HepG2 (cell line): ENCODE results near the gene WDR53. TPM values are rescaled to one million over a fixed set of nuclear protein-coding genes. Genes with fewer than 3 reads are reported as not detected.

Experiments used
- ATAC-seq: fragments of 200-7000 bp; cut with Tn5 transposase; 3 replicates; pipeline ENCODE4 v1.9.1; 2020; ENCODE audit warnings: mild to moderate bottlenecking, moderate library complexity
- BruUV-seq: library from RNA; stranded (reverse); fragments of 400-500 nt; replicated peaks from 2 replicates; lab custom pipeline; 2021; lab: Mats Ljungman, UMichigan
- CTCF ChIA-PET: fragments of 300-600 bp; formaldehyde crosslinking; extraction: SDS; loops from one replicate; lab custom pipeline; 2021; ENCODE audit warnings: low total read pairs, inconsistent platforms, low intra/inter-chr PET ratio; lab: Yijun Ruan, JAX
- POLR2A ChIA-PET: fragments of 350-600 bp; sonication (Branson Sonifier 250); formaldehyde crosslinking; loops from one replicate; lab custom pipeline; 2020; ENCODE audit warnings: antibody characterized with exemption, inconsistent platforms; lab: Yijun Ruan, JAX
- DNase-seq: peaks from one replicate; pipeline ENCODE4 v3.0.0-alpha.2; 2015; ENCODE audit warnings: low spot score
- FAIRE-seq: peaks from 3 replicates; lab custom pipeline; 2011; peaks lifted over from hg19 to GRCh38; lab: Jason Lieb, UNC
- H2AFZ ChIP-seq: one replicate; pipeline ENCODE4 v1.6.1; 2011; ENCODE audit warnings: low read length, inconsistent platforms
- H3K27ac ChIP-seq: fragments of 300-600 bp; 3 replicates; pipeline ENCODE4 v1.8.0; 2011; ENCODE audit warnings: mixed run types, mild to moderate bottlenecking, mixed read lengths, low read length, inconsistent platforms; ENCODE audit not compliant: insufficient read depth; ENCODE audit errors: extremely low read length
- H3K27me3 ChIP-seq, 2 experiments: fragments of 200-600 bp in 1 of 2; 2 replicates in 1 of 2; 3 replicates in 1 of 2; pipeline versions ENCODE4 v1.6.0 to v1.8.0; 2011; ENCODE audit warnings: low read length in 2 of 2, mild to moderate bottlenecking in 2 of 2, moderate library complexity in 2 of 2, inconsistent platforms in 1 of 2; ENCODE audit not compliant: insufficient read depth in 2 of 2, control insufficient read depth in 1 of 2
- H3K36me3 ChIP-seq, 2 experiments: fragments of 200-600 bp in 1 of 2; replicated peaks in 1 of 2; 2 replicates in 1 of 2; 3 replicates in 1 of 2; pipeline versions ENCODE4 v1.5.1 to v1.8.0; 2011; ENCODE audit warnings: low read length in 2 of 2, inconsistent platforms in 1 of 2; ENCODE audit not compliant: insufficient read depth in 2 of 2, control insufficient read depth in 1 of 2
- H3K4me1 ChIP-seq: 2 replicates; pipeline ENCODE4 v1.5.1; 2012; ENCODE audit warnings: low read length, inconsistent platforms; ENCODE audit not compliant: insufficient read depth
- H3K4me2 ChIP-seq: 2 replicates; pipeline ENCODE4 v1.6.0; 2011; ENCODE audit warnings: low read depth, low read length, inconsistent platforms
- H3K4me3 ChIP-seq, 3 experiments: fragments of 200-600 bp in 1 of 3; sonication (generic), shearing (Covaris generic) in 1 of 3; replicated peaks in 1 of 3; 2 replicates each; pipeline ENCODE4 v1.5.1; 2011 to 2016; ENCODE audit warnings: low read length in 3 of 3, inconsistent platforms in 2 of 3, low read depth in 2 of 3, mild to moderate bottlenecking in 2 of 3, control low read depth in 1 of 3, mixed read lengths in 1 of 3; ENCODE audit not compliant: insufficient read depth in 1 of 3
- H3K79me2 ChIP-seq: one replicate; pipeline ENCODE4 v1.6.1; 2011; ENCODE audit warnings: low read length, inconsistent platforms; ENCODE audit not compliant: insufficient read depth
- H3K9ac ChIP-seq: 2 replicates; pipeline ENCODE4 v1.6.0; 2011; ENCODE audit warnings: mild to moderate bottlenecking, low read depth, low read length, inconsistent platforms; ENCODE audit not compliant: insufficient read depth
- H3K9me3 ChIP-seq: 2 replicates; pipeline ENCODE4 v1.5.1; 2012; ENCODE audit warnings: mild to moderate bottlenecking, low read length
- H4K20me1 ChIP-seq: 2 replicates; pipeline ENCODE4 v1.6.0; 2011; ENCODE audit warnings: inconsistent platforms, mild to moderate bottlenecking, low read length, moderate library complexity; ENCODE audit not compliant: insufficient read depth
- AKNA ChIP-seq: sonication (generic); formaldehyde crosslinking; IDR thresholded peaks from 2 replicates; pipeline ENCODE4 v1.4.0; 2020; ENCODE audit warnings: missing genetic modification reagents, borderline replicate concordance
- BCLAF1 ChIP-seq: fragments of 450-650 bp; IDR thresholded peaks from 2 replicates; pipeline ENCODE4 v1.6.1; 2017; ENCODE audit warnings: mild to moderate bottlenecking
- HIVEP1 ChIP-seq: sonication (generic); formaldehyde crosslinking; IDR thresholded peaks from 2 replicates; pipeline ENCODE4 v1.4.0; 2020; ENCODE audit warnings: mild to moderate bottlenecking, missing genetic modification reagents
- JDP2 ChIP-seq: sonication (generic); formaldehyde crosslinking; IDR thresholded peaks from 2 replicates; pipeline ENCODE4 v1.8.1; 2022; ENCODE audit warnings: missing genetic modification reagents, borderline replicate concordance
- LRRFIP1 ChIP-seq: sonication (generic); formaldehyde crosslinking; conservative IDR thresholded peaks from 2 replicates; pipeline ENCODE4 v1.4.0; 2020; ENCODE audit warnings: missing genetic modification reagents
- NCOA5 ChIP-seq: sonication (generic); formaldehyde crosslinking; IDR thresholded peaks from 2 replicates; pipeline ENCODE4 v1.4.0; 2020; ENCODE audit warnings: missing genetic modification reagents
- TBX2 ChIP-seq: sonication (generic); formaldehyde crosslinking; IDR thresholded peaks from 2 replicates; pipeline ENCODE4 v1.5.0; 2020; ENCODE audit warnings: missing genetic modification reagents, mild to moderate bottlenecking, borderline replicate concordance
- ZC3H13 ChIP-seq: sonication (generic); formaldehyde crosslinking; IDR thresholded peaks from 2 replicates; pipeline ENCODE4 v1.8.1; 2023; ENCODE audit warnings: mild to moderate bottlenecking, missing genetic modification reagents, moderate library complexity
- ZNF230 ChIP-seq: sonication (generic); formaldehyde crosslinking; IDR thresholded peaks from 2 replicates; pipeline ENCODE4 v1.4.0; 2020; ENCODE audit warnings: mild to moderate bottlenecking, missing genetic modification reagents
- ZNF503 ChIP-seq: sonication (generic); formaldehyde crosslinking; IDR thresholded peaks from 2 replicates; pipeline ENCODE4 v1.4.0; 2020; ENCODE audit warnings: missing genetic modification reagents
- WGBS: methylation state at CpG from one replicate; pipeline ENCODE4 v1.1.6; 2017; ENCODE audit warnings: low lambda C conversion rate; 5-methylcytosine and 5-hydroxymethylcytosine counted together
- in situ Hi-C: cut with HindIII; loops from 2 replicates; pipeline ENCODE4 v1.10.0; 2017; ENCODE audit warnings: low pct_unique_long_range_greater_than_20kb; ENCODE audit not compliant: extremely low pct_ligation_motif_present
- intact Hi-C: fragments of 100-400 bp; cut with micrococcal nuclease; formaldehyde crosslinking; loops from one replicate; pipeline ENCODE4 v1.10.0; 2022; ENCODE audit not compliant: unreplicated experiment
- polyA plus RNA-seq, 8 experiments: library from polyadenylated mRNA; depleted of rRNA in 3 of 8; stranded (reverse) in 7 of 8; unstranded in 1 of 8; fragments of >200 nt; fragmentation: Illumina TruSeq in 4 of 8; extraction: Trizol in 4 of 8; gene quantifications; 2 replicates each; pipeline versions ENCODE4 v1.2.1 to v1.2.3, GENCODE V29; 2011 to 2016; ENCODE audit warnings: low read depth in 4 of 8, missing spikeins in 1 of 8, mixed read lengths in 1 of 8; ENCODE audit not compliant: insufficient read depth in 1 of 8
- total RNA-seq, 5 experiments: library from RNA; depleted of rRNA; stranded (reverse); fragments of >200 nt; fragmentation: Illumina TruSeq; extraction: Trizol; gene quantifications; 2 replicates each; pipeline ENCODE4 v1.2.3, GENCODE V29; 2016; ENCODE audit warnings: low read depth in 1 of 5

WDR53 gene
- total and polyA plus RNA-seq, 2 of the 13 experiments (the other 11 are each of a cell fraction or from before 2014, with no cell fraction given) = 3.5 to 7.7 TPM

- no peak overlapping the region for H3K4me3 ChIP-seq
- H3K36me3 ChIP-seq = peaks cover 3 to 30% of the 10 kb centered on the region in 2 experiments
- no TSS peak for BruUV-seq
- no peaks in the 10 kb centered on the region for H3K9me3 ChIP-seq
- ChIA-PET POLR2A (no interaction called here), CTCF (no interaction called here)
- WGBS = 97% methylated on average over 3 of the region's 3 CpGs
- H3K9ac ChIP-seq = no peak overlapping the region
- no peak overlapping the region for H3K27ac ChIP-seq
- in situ Hi-C loops (no loop called here), intact Hi-C loops (no loop called here)
- H3K79me2 ChIP-seq = no peaks in the 10 kb centered on the region
- FAIRE-seq = no peak
- no peaks in the 10 kb centered on the region for H3K4me1 ChIP-seq
- H2AFZ ChIP-seq = no peak overlapping the region
- H4K20me1 ChIP-seq = no peaks in the 10 kb centered on the region
- no peak overlapping the region for H3K4me2 ChIP-seq
- ATAC-seq = no peak
- DNase-seq = no peak
- H3K27me3 ChIP-seq = no peaks in the 10 kb centered on the region
- TF ChIP-seq NCOA5 (no peak), BCLAF1 (no peak), TBX2 (CRISPR knock-in tag) (no peak), HIVEP1 (CRISPR knock-in tag) (no peak), ZNF503 (no peak), ZC3H13 (no peak), ZNF230 (no peak), JDP2 (CRISPR knock-in tag) (no peak), AKNA (CRISPR knock-in tag) (no peak), LRRFIP1 (CRISPR knock-in tag) (no peak)
Observed at GRCh38 chr3:196585044-196585757, 16.8 kb upstream of the WDR53 start.
